GM19193 (cell line): ENCODE data around the gene MTHFS.

Experiments
- POLR2A ChIP-seq: IDR thresholded peaks from 4 replicates; pipeline ENCODE4 v1.6.1; 2011; ENCODE audit not compliant: insufficient read depth, insufficient read length; ENCODE audit errors: extremely low read depth

Gene MTHFS

DNA sequence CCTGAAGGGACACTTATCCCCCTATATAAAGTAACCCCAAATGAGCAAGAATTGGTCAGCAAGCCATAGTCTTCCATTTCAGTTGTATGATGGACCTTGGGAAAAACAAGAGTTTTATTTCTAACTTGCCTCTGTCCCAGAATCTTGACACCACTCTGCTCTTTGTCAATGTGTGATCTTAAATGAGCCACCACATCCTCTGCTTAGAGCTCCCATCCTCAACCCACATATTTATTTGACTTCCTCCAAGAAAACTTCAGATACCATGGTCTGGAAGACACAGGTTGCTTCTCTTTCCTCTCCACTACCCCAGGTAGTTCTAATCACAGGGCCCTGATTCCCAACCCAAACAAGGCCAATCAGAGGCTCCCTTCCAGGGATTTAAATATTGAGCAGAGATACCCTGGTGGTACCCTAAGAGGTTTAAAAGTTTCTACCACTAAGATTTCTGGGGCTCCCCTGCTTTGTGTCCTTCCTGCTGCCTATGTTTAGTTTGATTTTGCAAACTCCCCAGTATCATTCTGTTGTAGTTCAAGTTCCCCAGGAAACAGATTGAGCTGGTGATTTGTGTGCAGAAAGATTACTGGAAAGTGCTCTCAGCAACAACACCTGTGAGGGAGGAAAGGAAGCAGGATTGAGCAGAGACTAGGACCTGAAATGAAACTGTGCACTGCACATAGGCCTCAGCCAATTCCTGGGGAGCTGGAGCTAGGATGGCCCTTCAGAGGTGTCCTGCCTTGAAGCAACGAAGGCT lies 64.3 kb downstream of the MTHFS start:
- no peak for TF ChIP-seq POLR2A

GRCh38 chr15:79831604-79832003 lies 65.2 kb downstream of the MTHFS start:
- TF ChIP-seq POLR2A = no peak

DNA sequence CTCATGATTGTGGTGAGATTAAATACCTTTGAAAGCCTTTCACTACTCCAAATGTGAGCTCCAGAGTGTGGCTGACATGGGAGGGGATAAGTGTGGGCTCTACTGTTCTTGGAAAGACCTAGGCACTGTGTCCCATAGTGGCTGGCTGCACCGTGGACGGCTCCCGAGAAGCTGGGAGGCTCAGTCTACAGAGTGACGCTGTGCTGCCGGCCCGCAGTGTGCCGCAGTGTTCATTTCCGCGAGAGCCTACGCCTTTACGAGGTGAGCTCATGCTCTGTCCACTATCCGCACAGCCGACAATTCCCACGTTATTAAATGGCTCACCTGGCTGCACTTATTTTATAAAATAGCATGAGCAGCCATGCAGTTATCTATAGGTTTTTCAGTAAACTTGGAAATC lies 66.9 kb downstream of the MTHFS start:
- TF ChIP-seq POLR2A = no peak

GRCh38 chr15:79828447-79828846 lies 68.4 kb downstream of the MTHFS start:
- no peak for TF ChIP-seq POLR2A

- TF ChIP-seq POLR2A = no peak
Measured at GRCh38 chr15:79826800-79827199, 70.0 kb downstream of the MTHFS start.

DNA sequence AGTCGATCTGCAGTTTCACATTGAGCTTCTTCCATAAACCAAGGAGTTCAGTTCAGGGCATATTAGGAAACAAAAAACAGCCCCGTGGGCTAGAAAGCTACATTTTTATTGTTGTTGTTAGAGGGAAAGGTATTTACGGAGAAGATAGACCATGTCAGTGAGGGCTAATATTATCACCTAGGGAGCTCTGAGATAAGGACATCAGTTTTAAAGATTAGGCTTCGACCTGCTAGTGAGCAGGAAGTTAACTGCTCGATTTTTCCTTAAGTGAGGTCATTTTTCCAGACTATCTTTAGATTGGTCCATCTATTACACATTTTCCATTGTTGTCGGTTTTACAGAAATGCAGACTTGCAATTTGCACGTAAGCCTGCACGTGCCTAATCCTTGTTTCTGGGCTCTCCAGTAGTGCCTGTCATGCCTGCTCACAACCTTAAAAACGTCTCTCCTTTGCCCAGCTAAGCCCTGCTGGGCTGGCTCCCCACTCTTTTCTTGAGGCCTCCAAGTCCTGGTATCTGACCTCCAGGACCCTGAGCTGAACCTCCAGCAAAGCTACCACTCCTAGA lies 72.6 kb downstream of the MTHFS start:
- TF ChIP-seq POLR2A = no peak

DNA sequence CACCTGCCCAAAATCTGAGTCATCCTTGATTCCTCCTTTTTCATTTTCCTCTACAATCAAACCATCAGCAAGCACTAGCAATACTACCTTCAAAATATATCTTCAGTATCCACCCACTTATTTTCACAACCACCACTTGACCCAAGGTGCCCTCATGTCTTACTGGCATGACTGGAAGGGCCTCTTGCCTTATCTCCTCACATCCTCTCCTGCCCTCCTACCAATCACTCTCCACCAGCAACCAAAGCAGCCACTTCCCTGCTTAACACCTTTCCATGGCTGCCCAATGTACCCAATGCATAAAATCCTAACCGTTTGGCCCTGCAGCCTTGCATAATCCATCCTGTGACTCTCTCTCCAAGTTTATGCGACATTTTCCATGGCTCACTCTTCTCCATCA lies 76.0 kb downstream of the MTHFS start:
- no peak for TF ChIP-seq POLR2A

DNA sequence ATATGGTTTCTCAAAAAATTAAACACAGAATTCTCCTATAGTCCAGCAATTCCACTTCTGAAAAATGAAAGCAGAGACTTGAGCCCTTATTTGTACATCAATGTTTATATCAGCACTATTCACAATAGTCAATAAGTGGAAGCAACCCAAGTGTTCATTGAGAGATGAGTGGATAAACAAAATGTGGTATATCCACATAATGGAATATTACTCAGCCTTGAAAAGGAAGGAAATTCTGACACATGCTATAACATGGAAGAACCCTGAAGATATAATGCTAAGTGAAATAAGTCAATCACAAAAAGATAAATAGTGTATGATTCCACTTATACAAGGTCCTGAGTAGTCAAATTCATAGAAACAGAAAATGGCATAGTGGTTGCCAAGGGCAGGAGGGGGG lies 76.6 kb downstream of the MTHFS start:
- no peak for TF ChIP-seq POLR2A

- no peak for TF ChIP-seq POLR2A
Measured at GRCh38 chr15:79816571-79816970, 80.2 kb downstream of the MTHFS start.

GRCh38 chr15:79815468-79815867 lies 81.3 kb downstream of the MTHFS start:
- TF ChIP-seq POLR2A = no peak

DNA sequence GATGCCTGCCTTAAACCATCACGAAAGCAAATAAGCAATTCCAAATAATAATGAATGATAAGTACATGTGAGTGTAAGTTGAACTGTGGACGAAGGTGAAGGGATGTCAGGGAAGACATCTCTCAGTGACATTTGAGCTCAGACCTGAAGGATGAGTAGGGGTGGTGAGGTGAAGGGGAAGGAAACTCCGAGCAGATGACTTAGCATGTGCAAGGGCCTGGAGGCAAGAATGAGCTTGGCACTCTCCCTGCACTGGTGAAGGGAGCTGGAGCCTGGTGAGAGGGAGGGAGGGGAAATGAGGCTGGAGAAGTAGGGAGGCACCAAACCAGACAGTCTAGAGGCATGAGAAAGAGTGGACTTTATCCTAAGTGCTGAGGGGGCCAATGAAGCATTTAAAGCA lies 84.3 kb downstream of the MTHFS start:
- TF ChIP-seq POLR2A = no peak

- no peak for TF ChIP-seq POLR2A
Measured at GRCh38 chr15:79811406-79812405, 85.1 kb downstream of the MTHFS start.

DNA sequence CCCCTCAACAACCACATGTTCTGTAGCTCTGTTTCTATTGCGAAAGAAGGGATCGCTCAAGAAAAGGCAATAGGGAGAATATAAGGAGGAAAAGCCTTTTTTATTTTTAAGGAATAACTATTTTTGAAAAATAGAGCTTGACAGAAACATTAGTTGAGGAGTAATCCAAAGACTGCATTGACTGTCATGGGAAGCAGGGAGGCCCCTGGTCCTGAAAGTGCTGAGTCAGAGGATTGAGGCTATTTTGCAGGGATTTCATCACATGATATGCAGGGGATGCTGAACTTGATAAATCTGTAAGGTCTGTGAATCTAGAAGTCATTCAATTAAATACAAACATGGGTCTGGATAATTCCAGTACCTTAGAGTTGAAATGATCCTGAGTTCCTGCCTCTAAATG lies 92.0 kb downstream of the MTHFS start:
- no peak for TF ChIP-seq POLR2A

GRCh38 chr15:79798311-79798710 lies 98.5 kb downstream of the MTHFS start:
- no peak for TF ChIP-seq POLR2A
